Tibial artery (tissue), 4 donors: ENCODE results near the gene AMT.

Source experiments
- DNase-seq, 2 donors: peaks; one replicate each; pipeline ENCODE4 v3.0.0-alpha.2; 2019
- H3K27ac ChIP-seq, 2 donors: fragments of 200-600 bp; sonication (generic) in 1 of 2; 1 replicate in 1 of 2; 2 replicates in 1 of 2; pipeline ENCODE4 v1.5.1; 2018 to 2019; ENCODE audit warnings: mild to moderate bottlenecking in 1 of 2
- H3K27me3 ChIP-seq, 2 donors: fragments of 200-600 bp; sonication (generic) in 1 of 2; one replicate each; pipeline versions ENCODE4 v1.5.1 to v1.6.0; 2016 to 2019
- H3K36me3 ChIP-seq, 3 donors: fragments of 200-600 bp; sonication (generic) in 2 of 3; one replicate each; pipeline ENCODE4 v1.5.1; 2016 to 2019; ENCODE audit warnings: mild to moderate bottlenecking in 2 of 3
- H3K4me1 ChIP-seq, 4 donors: fragments of 200-600 bp; sonication (generic) in 2 of 4; 1 replicate in 3 of 4; 2 replicates in 1 of 4; pipeline ENCODE4 v1.5.1; 2016 to 2019
- H3K4me3 ChIP-seq, 2 donors: fragments of 200-600 bp; sonication (generic) in 1 of 2; 1 replicate in 1 of 2; 2 replicates in 1 of 2; pipeline ENCODE4 v1.5.1; 2018 to 2019; ENCODE audit warnings: mild to moderate bottlenecking in 2 of 2
- H3K9me3 ChIP-seq, 3 donors: fragments of 200-600 bp; sonication (generic) in 1 of 3; one replicate each; pipeline ENCODE4 v1.5.1; 2016 to 2019
- CTCF ChIP-seq, 2 experiments: fragments of 200-600 bp in 1 of 2; fragments of 450-650 bp in 1 of 2; IDR thresholded peaks; one replicate each; pipeline ENCODE4 v1.5.1; 2017 to 2019; ENCODE audit warnings: antibody characterized with exemption in 2 of 2, mild to moderate bottlenecking in 1 of 2, moderate library complexity in 1 of 2
- intact Hi-C: fragments of 100-400 bp; cut with DNase I; formaldehyde crosslinking; loops from one replicate; pipeline ENCODE4 v1.15.0; 2023; ENCODE audit warnings: low total_unique reads

AMT gene

GRCh38 chr3:49466085-49466484, 43.8 kb upstream of the AMT start:
- DNase-seq, result no peak
- Histone ChIP-seq H3K36me3 (no peaks in the 10 kb centered on the region), H3K9me3 (no peaks in the 10 kb centered on the region), H3K27me3 (no peaks in the 10 kb centered on the region), H3K4me1 (peaks cover 0 to 35% (median 18%) of the 10 kb centered on the region in 4 donors), H3K4me3 (no peak overlapping the region), H3K27ac (peak overlapping the region in 1 of 2 donors; percentile 95)
- intact Hi-C loops, result no loop called here
- TF ChIP-seq CTCF (IDR thresholded peaks at IDR 0.05), result no peak

- Histone ChIP-seq H3K4me3 (no peak overlapping the region), H3K27ac (peak overlapping the region in 1 of 2 donors; percentile 95), H3K27me3 (no peaks in the 10 kb centered on the region), H3K9me3 (no peaks in the 10 kb centered on the region), H3K36me3 (no peaks in the 10 kb centered on the region), H3K4me1 (peaks cover 0 to 37% (median 17%) of the 10 kb centered on the region in 4 donors)
- DNase-seq, result no peak
- TF ChIP-seq CTCF (IDR thresholded peaks at IDR 0.05), result no peak
- intact Hi-C loops, result no loop called here
Measured at GRCh38 chr3:49465270-49466034, 43.2 kb upstream of the AMT start.

- Histone ChIP-seq H3K36me3 (no peaks in the 10 kb centered on the region), H3K27ac (no peak overlapping the region), H3K9me3 (no peaks in the 10 kb centered on the region), H3K4me3 (no peak overlapping the region), H3K27me3 (no peaks in the 10 kb centered on the region), H3K4me1 (peaks cover 0 to 19% (median 5%) of the 10 kb centered on the region in 4 donors)
- TF ChIP-seq CTCF (IDR thresholded peaks at IDR 0.05), result no peak
- intact Hi-C loops, result no loop called here
- no peak for DNase-seq
Measured at GRCh38 chr3:49462222-49462621, 39.9 kb upstream of the AMT start.

GRCh38 chr3:49461443-49462171, 39.3 kb upstream of the AMT start:
- H3K9me3 ChIP-seq, result no peaks in the 10 kb centered on the region
- no peak for DNase-seq
- H3K27me3 ChIP-seq, result no peaks in the 10 kb centered on the region
- H3K36me3 ChIP-seq, result no peaks in the 10 kb centered on the region
- no peak overlapping the region for H3K27ac ChIP-seq
- no peak overlapping the region for H3K4me3 ChIP-seq
- intact Hi-C loops, result no loop called here
- peaks cover 0 to 19% (median 5%) of the 10 kb centered on the region in 4 donors for H3K4me1 ChIP-seq
- TF ChIP-seq CTCF (IDR thresholded peaks at IDR 0.05), result no peak

- DNase-seq, result no peak
- intact Hi-C loops, result no loop called here
- no peaks in the 10 kb centered on the region for H3K27me3 ChIP-seq
- peaks cover 0 to 19% (median 9%) of the 10 kb centered on the region in 4 donors for H3K4me1 ChIP-seq
- TF ChIP-seq CTCF (IDR thresholded peaks at IDR 0.05), result no peak
- no peaks in the 10 kb centered on the region for H3K9me3 ChIP-seq
- H3K36me3 ChIP-seq, result no peaks in the 10 kb centered on the region
- H3K4me3 ChIP-seq, result no peak overlapping the region
- no peak overlapping the region for H3K27ac ChIP-seq
Measured at GRCh38 chr3:49460956-49461355, 38.7 kb upstream of the AMT start.
